ENCODE measurements around the gene ENTHD1. TPM values are rescaled to one million over a fixed set of nuclear protein-coding genes. Genes with fewer than 3 reads are reported as not detected.
"Not testable (repeated sequence)": the region's sequence is repeated elsewhere in the genome, so short reads cannot be mapped to it uniquely, and the experiment has no call there.

Gene ENTHD1
- polyA plus RNA-seq, 1 experiment = not detected

DNA sequence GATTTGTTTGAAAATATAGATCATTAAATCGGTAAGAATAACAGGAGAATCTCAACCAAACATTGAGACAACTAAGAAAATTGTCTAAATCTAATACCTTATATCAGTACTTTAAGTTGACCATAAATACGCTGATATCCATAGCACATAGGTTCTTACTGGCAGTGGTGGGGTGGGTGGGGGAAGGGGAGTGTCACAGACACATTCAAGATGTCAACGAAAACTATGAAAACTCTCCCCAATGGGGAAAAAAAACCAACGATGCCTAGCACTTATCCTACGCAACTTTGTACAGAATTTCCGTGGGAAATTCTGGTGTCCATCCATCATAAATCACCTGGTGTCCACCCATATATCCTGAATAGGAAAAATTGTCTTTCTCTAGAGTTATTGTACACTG, 13.5 kb upstream of the ENTHD1 start:
- TF ChIP-seq, protein P1, sequence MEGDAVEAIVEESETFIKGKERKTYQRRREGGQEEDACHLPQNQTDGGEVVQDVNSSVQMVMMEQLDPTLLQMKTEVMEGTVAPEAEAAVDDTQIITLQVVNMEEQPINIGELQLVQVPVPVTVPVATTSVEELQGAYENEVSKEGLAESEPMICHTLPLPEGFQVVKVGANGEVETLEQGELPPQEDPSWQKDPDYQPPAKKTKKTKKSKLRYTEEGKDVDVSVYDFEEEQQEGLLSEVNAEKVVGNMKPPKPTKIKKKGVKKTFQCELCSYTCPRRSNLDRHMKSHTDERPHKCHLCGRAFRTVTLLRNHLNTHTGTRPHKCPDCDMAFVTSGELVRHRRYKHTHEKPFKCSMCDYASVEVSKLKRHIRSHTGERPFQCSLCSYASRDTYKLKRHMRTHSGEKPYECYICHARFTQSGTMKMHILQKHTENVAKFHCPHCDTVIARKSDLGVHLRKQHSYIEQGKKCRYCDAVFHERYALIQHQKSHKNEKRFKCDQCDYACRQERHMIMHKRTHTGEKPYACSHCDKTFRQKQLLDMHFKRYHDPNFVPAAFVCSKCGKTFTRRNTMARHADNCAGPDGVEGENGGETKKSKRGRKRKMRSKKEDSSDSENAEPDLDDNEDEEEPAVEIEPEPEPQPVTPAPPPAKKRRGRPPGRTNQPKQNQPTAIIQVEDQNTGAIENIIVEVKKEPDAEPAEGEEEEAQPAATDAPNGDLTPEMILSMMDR (IDR thresholded peaks at IDR 0.05; ENCODE audit: low read depth, low read length) = no peak
- CTCF ChIA-PET = no interaction called here
- peaks cover 26% of the 10 kb centered on the region for H3K27me3 ChIP-seq (ENCODE audit: control insufficient read depth, insufficient read depth, low read length)

GRCh38 chr22:39906207-39906606, 12.6 kb upstream of the ENTHD1 start:
- Histone ChIP-seq H3K4me3 (ENCODE audit: low read depth, low read length) (no peak overlapping the region), H3K27me3 (ENCODE audit: control insufficient read depth, insufficient read depth, low read length) (peaks cover 32% of the 10 kb centered on the region), H3K27ac (ENCODE audit: low read depth, low read length) (no peak overlapping the region), H3K9me3 (ENCODE audit: control insufficient read depth, insufficient read depth, low read length) (no peaks in the 10 kb centered on the region)
- TF ChIP-seq, protein P1 (IDR thresholded peaks at IDR 0.05; ENCODE audit: low read depth, low read length) = no peak
- POLR2A ChIA-PET = interaction anchor here (0.6 kb wide), 1 partner anchor 441 kb away, joined by 3 read pairs; no protein-coding TSS in a partner anchor
- CTCF ChIA-PET = no interaction called here
- DNase-seq (ENCODE audit: low read depth, low spot score) = no peak

More for the DNA sequence above, 13.5 kb upstream of the ENTHD1 start:
- Histone ChIP-seq H3K27ac (ENCODE audit: low read depth, low read length) (no peak overlapping the region), H3K4me3 (ENCODE audit: low read depth, low read length) (no peak overlapping the region), H3K9me3 (ENCODE audit: control insufficient read depth, insufficient read depth, low read length) (no peaks in the 10 kb centered on the region)
- no peak for DNase-seq (ENCODE audit: low read depth, low spot score)
- POLR2A ChIA-PET = no interaction called here

- peaks cover 36% of the 10 kb centered on the region for H3K27me3 ChIP-seq (ENCODE audit: control insufficient read depth, insufficient read depth, low read length)
- no peaks in the 10 kb centered on the region for H3K9me3 ChIP-seq (ENCODE audit: control insufficient read depth, insufficient read depth, low read length)
- ChIA-PET CTCF (no interaction called here), POLR2A (interaction anchor here (0.6 kb wide), 1 partner anchor 441 kb away, joined by 3 read pairs; no protein-coding TSS in a partner anchor)
- H3K4me3 ChIP-seq (ENCODE audit: low read depth, low read length) = no peak overlapping the region
- DNase-seq (ENCODE audit: low read depth, low spot score) = no peak
- TF ChIP-seq, protein P1 (IDR thresholded peaks at IDR 0.05; ENCODE audit: low read depth, low read length) = no peak
- no peak overlapping the region for H3K27ac ChIP-seq (ENCODE audit: low read depth, low read length)
Observed at GRCh38 chr22:39905687-39906086, 12.1 kb upstream of the ENTHD1 start.

DNA sequence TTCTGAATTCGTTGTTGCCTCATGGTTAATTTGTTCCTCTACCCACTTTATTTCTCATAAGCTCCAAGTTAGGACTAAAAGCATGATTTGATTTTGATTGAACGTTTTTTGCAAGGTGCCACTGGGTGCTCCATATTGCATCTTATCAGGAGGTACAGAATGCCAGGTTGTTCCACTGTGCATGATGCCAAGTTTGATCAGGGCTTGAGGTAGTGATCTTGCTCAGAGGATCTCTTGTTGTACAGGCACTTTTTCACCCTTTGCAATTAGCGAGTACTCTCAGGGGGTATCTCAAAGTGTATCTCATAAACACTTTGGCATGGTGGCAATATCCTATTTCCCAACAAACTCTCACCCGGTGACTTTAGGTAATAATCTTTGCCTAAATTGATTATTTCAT, 11.3 kb upstream of the ENTHD1 start:
- no peak for DNase-seq (ENCODE audit: low read depth, low spot score)
- no peak overlapping the region for H3K27ac ChIP-seq (ENCODE audit: low read depth, low read length)
- no peaks in the 10 kb centered on the region for H3K9me3 ChIP-seq (ENCODE audit: control insufficient read depth, insufficient read depth, low read length)
- TF ChIP-seq, protein P1 (IDR thresholded peaks at IDR 0.05; ENCODE audit: low read depth, low read length) = no peak
- ChIA-PET POLR2A (no interaction called here), CTCF (no interaction called here)
- H3K4me3 ChIP-seq (ENCODE audit: low read depth, low read length) = no peak overlapping the region
- H3K27me3 ChIP-seq (ENCODE audit: control insufficient read depth, insufficient read depth, low read length) = peaks cover 33% of the 10 kb centered on the region

- DNase-seq (ENCODE audit: low read depth, low spot score); H3K9me3 ChIP-seq (ENCODE audit: control insufficient read depth, insufficient read depth, low read length); CTCF ChIA-PET; POLR2A ChIA-PET; H3K27ac ChIP-seq (ENCODE audit: low read depth, low read length); H3K4me3 ChIP-seq (ENCODE audit: low read depth, low read length): not testable (repeated sequence)
- H3K27me3 ChIP-seq (ENCODE audit: control insufficient read depth, insufficient read depth, low read length) = peaks cover 28% of the 10 kb centered on the region
Observed at GRCh38 chr22:39904024-39904423, 10.5 kb upstream of the ENTHD1 start.

Measured in AG04450 (cell line).